GM18498 (cell line): ENCODE data around the gene BSDC1.
"Not testable (repeated sequence)": the region's sequence is repeated elsewhere in the genome, so short reads cannot be mapped to it uniquely, and the experiment has no call there.

Experiments
- ATAC-seq: cut with Tn5 transposase; IDR thresholded peaks from one replicate; pipeline ENCODE4 v1.9.1; 2021; ENCODE audit warnings: mild to moderate bottlenecking, moderate library complexity; ENCODE audit not compliant: unreplicated experiment

The BSDC1 gene

GRCh38 chr1:32394141-32394889 lies at the start of gene BSDC1:
Gene BSDC1 (minus strand): TSS chr1:32394441. CDS start chr1:32394414, 27 bp downstream.
- ATAC-seq, result peak; percentile 95

- not testable (repeated sequence) for ATAC-seq
These were observed 47.2 kb upstream of the BSDC1 start for GRCh38 chr1:32441467-32441866.

DNA sequence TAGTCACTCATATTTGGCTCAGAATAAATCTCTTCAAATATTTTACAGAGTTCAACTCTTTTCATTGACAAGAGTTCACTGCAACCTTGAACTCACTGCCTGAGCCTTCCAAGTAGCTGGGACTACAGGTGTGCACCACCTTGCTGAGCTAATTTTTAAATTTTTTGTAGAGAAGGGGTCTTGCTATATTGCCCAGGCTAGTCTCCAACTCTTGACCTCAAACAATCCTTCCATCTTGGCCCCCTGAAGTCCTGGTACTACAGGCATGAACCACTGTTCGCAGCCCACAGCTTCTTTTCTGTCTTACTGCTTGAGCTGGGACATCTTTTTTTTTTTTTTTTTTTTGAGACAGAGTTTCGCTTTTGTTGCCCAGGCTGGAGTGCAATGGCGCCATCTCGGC lies 44.5 kb upstream of the BSDC1 start:
- not testable (repeated sequence) for ATAC-seq

GRCh38 chr1:32438136-32438535 lies 43.9 kb upstream of the BSDC1 start:
- no peak for ATAC-seq

- no peak for ATAC-seq
These were observed 37.6 kb upstream of the BSDC1 start for GRCh38 chr1:32431736-32432400.

DNA sequence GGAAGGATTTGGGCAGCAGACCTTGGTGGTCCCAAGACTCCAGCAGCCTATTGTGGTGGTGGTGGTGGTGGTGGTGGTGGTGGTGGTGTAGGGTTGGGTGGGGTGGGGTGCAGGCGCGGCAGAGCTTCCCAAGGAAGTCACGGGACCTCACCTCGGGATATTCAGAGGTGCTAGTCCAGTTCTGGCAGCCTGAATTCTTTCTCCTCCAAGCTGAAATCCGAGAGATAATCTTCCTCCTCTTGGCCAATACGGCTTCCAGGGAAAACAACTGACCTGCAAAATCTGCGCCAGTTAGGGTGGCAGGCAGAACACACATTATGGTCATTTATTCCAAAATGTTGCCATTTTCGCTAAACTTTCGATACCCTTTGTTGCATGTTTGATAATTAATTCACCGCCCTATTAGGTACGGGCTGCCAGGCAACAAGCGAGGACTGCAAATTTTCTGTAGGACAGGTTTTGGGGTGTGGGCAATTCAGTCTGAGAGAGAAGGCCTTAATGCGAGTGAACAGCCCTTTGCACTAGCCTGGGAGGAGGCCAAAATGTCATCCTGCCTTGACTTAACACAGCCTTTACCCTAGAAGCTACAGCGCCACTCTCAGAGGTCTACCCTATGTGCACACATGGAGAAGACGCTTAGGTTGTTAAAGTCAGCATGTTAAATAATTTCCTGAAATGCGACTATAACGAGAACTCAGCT lies 33.2 kb upstream of the BSDC1 start:
- ATAC-seq, result no peak

GRCh38 chr1:32426489-32427255 lies 32.4 kb upstream of the BSDC1 start:
- ATAC-seq, result no peak

GRCh38 chr1:32421775-32422174 lies 27.5 kb upstream of the BSDC1 start:
- ATAC-seq, result no peak

- no peak for ATAC-seq
These were observed 20.1 kb upstream of the BSDC1 start for GRCh38 chr1:32414186-32414886.

DNA sequence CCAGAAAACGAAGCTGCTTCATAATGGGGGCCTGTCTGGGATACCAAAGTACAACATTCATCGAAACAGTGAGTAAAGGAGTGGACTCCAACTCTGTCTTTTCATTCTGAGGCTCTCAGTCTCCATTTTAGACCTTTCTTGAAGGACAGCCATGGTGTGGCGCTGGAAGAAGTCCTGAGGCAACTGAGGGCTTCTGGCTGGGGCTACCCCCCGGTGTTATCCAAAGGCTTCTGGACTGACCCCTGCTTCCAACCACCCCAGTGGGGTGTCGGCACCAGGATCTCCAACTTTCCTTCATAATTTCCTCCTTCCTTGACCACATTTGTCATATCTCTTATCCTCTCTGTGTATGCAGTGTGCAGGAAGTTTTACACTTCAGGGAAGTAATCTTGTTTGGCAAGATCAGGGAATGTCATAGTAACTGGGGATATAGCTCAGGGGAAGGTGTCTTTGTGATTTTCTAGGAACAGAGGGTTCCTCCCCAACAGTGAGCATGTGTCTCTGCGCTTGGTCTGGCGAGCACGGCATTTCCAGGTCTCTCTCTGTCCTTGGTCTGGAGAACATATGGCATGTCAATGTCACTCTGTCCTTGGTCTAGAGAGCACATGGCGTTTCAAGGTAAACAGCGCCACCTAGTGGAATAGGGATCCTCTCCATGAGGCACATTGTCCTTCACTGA lies 19.4 kb upstream of the BSDC1 start:
- no peak for ATAC-seq

- no peak for ATAC-seq
These were observed 17.0 kb upstream of the BSDC1 start for GRCh38 chr1:32411261-32411660.

GRCh38 chr1:32406629-32407111 lies 12.4 kb upstream of the BSDC1 start:
- ATAC-seq, result no peak

- no peak for ATAC-seq
These were observed 11.6 kb upstream of the BSDC1 start for GRCh38 chr1:32405672-32406467.

GRCh38 chr1:32404946-32405345 lies 10.7 kb upstream of the BSDC1 start:
- ATAC-seq, result no peak

DNA sequence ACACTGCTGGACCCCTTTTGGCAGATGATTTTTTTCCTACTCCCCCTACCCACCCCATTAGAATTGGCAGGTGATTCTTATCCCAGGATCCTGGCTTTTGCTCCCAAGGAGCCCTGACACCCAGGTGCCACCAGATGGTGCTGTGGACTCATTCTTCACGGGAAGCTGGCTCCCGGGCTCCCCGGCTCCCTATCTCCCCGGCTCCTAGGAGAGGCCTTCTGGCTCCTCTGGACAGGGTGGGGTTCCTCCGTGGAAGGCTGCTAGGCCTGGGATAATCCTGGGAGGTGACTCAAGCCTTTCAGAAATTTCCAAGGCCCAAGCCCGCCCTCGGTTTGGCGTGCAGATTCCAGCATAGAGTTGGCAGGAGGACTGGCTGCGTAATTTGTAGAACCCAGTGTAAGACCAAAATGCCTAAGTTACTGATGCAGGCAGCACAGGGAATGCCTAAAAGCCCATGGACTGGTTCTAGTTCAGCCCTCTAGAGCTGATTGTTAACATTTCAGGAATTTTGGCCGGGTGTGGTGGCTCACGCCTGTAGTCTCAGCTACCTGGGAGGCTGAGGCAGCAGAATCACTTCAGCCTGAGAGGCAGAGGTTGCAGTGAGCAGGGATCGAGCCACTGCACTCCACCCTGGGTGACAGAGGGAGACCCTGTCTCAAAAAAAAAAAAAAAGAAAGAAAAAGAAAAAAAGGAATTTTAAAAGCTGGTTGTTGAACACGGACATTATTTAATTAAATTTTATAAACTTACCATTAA lies 6.8 kb upstream of the BSDC1 start:
- no peak for ATAC-seq

DNA sequence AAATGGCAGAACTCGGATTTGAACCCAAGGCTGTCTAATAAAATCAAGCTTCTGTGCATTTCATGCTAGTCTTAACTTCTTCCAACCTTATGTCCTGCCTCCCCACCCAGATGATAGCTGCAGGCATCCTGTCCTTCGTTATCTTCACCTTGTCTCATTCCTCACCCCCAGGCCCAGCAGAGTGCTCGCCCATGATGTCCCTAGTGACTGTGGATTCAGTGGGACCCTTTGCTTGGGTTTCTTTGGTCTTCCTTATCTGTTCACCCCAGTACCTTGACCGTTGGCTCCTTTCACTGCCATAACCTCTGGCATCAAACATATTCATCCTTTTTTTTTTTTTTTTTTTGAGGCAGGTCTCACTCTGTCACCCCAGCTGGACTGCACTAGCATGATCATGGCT lies 5.6 kb upstream of the BSDC1 start:
- no peak for ATAC-seq

GRCh38 chr1:32398401-32398800 lies 4.2 kb upstream of the BSDC1 start:
- ATAC-seq, result no peak

GRCh38 chr1:32396524-32396923 lies 2.3 kb upstream of the BSDC1 start:
- not testable (repeated sequence) for ATAC-seq
